ENCODE data around the gene AIG1.

The AIG1 gene

DNA sequence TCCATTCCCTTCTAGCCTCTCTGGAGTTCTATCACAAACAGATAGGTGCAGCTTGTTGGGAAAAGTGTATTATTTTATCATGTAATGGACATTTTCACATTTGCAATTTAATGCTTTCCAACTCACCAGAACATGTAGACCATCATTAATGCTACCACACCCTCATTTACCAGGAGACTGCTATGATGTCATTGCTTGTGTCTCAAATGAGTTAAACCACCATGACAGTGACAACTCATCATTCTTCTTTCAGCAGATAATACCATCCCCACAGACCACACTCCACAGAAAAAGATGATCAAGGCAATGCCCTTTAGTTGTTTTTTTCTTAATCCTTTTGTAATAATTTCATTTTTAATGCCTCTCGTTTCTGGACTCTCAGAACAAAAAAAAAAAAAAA is 168.7 kb downstream of the AIG1 start:
- Histone ChIP-seq H3K4me3 (ENCODE audit: low read length) (no peak overlapping the region), H3K27me3 (replicated peaks; ENCODE audit: insufficient read depth, low read length) (no peaks in the 10 kb centered on the region), H2AFZ (ENCODE audit: low read length) (no peak overlapping the region), H3F3A (ENCODE audit: insufficient read depth, low read length) (no peaks in the 10 kb centered on the region), H3K4me2 (ENCODE audit: low read depth, low read length) (no peak overlapping the region), H3K9me3 (replicated peaks; ENCODE audit: insufficient read depth, low read length) (no peaks in the 10 kb centered on the region), H3K79me2 (ENCODE audit: low read length) (no peaks in the 10 kb centered on the region), H4K20me1 (ENCODE audit: insufficient read depth, low read length) (no peaks in the 10 kb centered on the region), H3K4me1 (ENCODE audit: low read length) (no peaks in the 10 kb centered on the region), H3K9me2 (replicated peaks; ENCODE audit: insufficient read depth, low read length) (no peaks in the 10 kb centered on the region), H3K27ac (ENCODE audit: low read length) (no peak overlapping the region), H3K36me3 (replicated peaks; ENCODE audit: insufficient read depth, low read length) (no peaks in the 10 kb centered on the region), H3K9ac (ENCODE audit: low read length) (no peak overlapping the region)
- TF ChIP-seq EZH2phosphoT487 (IDR thresholded peaks at IDR 0.05; ENCODE audit: low read length) (no peak), EZH2 (optimal IDR thresholded peaks at IDR 0.05; ENCODE audit: low read depth, low read length) (no peak)
- TF ChIP-seq, protein P1, sequence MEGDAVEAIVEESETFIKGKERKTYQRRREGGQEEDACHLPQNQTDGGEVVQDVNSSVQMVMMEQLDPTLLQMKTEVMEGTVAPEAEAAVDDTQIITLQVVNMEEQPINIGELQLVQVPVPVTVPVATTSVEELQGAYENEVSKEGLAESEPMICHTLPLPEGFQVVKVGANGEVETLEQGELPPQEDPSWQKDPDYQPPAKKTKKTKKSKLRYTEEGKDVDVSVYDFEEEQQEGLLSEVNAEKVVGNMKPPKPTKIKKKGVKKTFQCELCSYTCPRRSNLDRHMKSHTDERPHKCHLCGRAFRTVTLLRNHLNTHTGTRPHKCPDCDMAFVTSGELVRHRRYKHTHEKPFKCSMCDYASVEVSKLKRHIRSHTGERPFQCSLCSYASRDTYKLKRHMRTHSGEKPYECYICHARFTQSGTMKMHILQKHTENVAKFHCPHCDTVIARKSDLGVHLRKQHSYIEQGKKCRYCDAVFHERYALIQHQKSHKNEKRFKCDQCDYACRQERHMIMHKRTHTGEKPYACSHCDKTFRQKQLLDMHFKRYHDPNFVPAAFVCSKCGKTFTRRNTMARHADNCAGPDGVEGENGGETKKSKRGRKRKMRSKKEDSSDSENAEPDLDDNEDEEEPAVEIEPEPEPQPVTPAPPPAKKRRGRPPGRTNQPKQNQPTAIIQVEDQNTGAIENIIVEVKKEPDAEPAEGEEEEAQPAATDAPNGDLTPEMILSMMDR (IDR thresholded peaks at IDR 0.05; ENCODE audit: low read length) = no peak
- no peak for DNase-seq

DNA sequence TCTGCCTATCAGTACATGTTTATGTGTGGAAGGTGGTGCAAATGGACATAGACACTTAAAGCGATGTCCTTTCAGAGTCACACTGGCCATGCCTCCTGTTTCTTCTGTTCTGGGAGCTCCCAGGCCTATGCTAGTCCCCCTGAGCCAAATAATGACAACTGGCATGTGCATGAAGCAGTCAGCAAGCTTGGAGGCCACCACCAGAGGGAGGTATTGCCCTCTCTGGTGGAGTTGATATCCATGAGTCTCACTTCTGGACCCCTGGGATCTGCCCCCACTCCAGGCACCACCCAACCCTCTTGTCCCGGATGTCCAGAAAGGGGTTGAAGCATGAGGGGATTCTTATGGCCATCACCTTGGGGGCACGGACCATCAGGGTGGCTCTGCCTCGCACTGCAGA is 172.2 kb downstream of the AIG1 start:
- Histone ChIP-seq H3K9me3 (replicated peaks; ENCODE audit: insufficient read depth, low read length) (no peaks in the 10 kb centered on the region), H3K9ac (ENCODE audit: low read length) (no peak overlapping the region), H3K4me2 (ENCODE audit: low read depth, low read length) (no peak overlapping the region), H3K4me3 (ENCODE audit: low read length) (no peak overlapping the region), H3K79me2 (ENCODE audit: low read length) (no peaks in the 10 kb centered on the region), H3K36me3 (replicated peaks; ENCODE audit: insufficient read depth, low read length) (no peaks in the 10 kb centered on the region), H3K4me1 (ENCODE audit: low read length) (no peaks in the 10 kb centered on the region), H3K27ac (ENCODE audit: low read length) (no peak overlapping the region), H4K20me1 (ENCODE audit: insufficient read depth, low read length) (no peaks in the 10 kb centered on the region), H3F3A (ENCODE audit: insufficient read depth, low read length) (no peaks in the 10 kb centered on the region), H3K9me2 (replicated peaks; ENCODE audit: insufficient read depth, low read length) (no peaks in the 10 kb centered on the region), H3K27me3 (replicated peaks; ENCODE audit: insufficient read depth, low read length) (no peaks in the 10 kb centered on the region), H2AFZ (ENCODE audit: low read length) (no peak overlapping the region)
- no peak for DNase-seq
- TF ChIP-seq EZH2 (optimal IDR thresholded peaks at IDR 0.05; ENCODE audit: low read depth, low read length) = no peak
- TF ChIP-seq, protein P1 (IDR thresholded peaks at IDR 0.05; ENCODE audit: low read length) = peak; percentile 30

DNA sequence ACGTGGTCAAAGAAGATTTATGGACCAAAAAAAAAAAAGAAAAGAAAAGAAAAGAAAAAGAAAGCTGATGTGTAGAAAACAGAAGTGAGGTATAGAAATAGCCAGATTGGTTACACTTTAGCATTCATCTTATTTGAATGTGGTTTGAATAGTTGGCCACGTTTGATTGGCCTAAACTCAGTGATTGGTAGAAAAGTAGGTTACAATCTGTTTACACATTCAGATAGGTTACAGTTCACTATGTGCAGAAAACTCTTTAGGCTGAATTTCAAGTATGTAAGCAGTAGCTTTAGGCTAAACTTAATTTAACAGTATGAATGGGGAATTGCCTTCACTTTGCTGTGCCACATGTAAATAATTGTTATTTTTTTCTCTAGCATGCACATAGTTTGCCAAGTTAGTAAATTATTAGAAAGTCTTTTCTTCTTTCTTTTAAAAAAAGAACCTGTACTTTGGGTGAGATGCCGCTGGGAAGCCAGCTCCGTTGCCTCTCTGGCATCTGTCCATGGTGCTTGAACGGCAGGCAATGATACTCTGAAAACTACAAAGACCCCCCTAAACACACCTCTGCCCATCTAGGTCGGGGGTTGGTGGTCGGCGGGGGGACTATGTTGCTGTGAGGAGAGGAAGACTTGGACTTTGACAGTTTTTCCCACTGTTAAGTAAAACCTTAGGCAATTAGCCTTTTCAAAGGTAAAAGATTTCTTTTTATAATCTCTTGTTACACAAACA is 173.0 kb downstream of the AIG1 start:
- TF ChIP-seq EZH2 (optimal IDR thresholded peaks at IDR 0.05; ENCODE audit: low read depth, low read length) = no peak
- TF ChIP-seq, protein P1 (IDR thresholded peaks at IDR 0.05; ENCODE audit: low read length) = no peak
- TF ChIP-seq EZH2phosphoT487 (IDR thresholded peaks at IDR 0.05; ENCODE audit: low read length) = no peak
- Histone ChIP-seq H2AFZ (ENCODE audit: low read length) (no peak overlapping the region), H3F3A (ENCODE audit: insufficient read depth, low read length) (no peaks in the 10 kb centered on the region), H3K9me3 (replicated peaks; ENCODE audit: insufficient read depth, low read length) (no peaks in the 10 kb centered on the region), H3K9ac (ENCODE audit: low read length) (no peak overlapping the region), H3K4me2 (ENCODE audit: low read depth, low read length) (no peak overlapping the region), H3K36me3 (replicated peaks; ENCODE audit: insufficient read depth, low read length) (no peaks in the 10 kb centered on the region), H3K27me3 (replicated peaks; ENCODE audit: insufficient read depth, low read length) (no peaks in the 10 kb centered on the region), H4K20me1 (ENCODE audit: insufficient read depth, low read length) (no peaks in the 10 kb centered on the region), H3K4me1 (ENCODE audit: low read length) (no peaks in the 10 kb centered on the region), H3K79me2 (ENCODE audit: low read length) (no peaks in the 10 kb centered on the region), H3K27ac (ENCODE audit: low read length) (no peak overlapping the region), H3K4me3 (ENCODE audit: low read length) (no peak overlapping the region), H3K9me2 (replicated peaks; ENCODE audit: insufficient read depth, low read length) (no peaks in the 10 kb centered on the region)
- DNase-seq = no peak

Measured in MM.1S (cell line).